ENCODE results near the gene VIM.

DNA sequence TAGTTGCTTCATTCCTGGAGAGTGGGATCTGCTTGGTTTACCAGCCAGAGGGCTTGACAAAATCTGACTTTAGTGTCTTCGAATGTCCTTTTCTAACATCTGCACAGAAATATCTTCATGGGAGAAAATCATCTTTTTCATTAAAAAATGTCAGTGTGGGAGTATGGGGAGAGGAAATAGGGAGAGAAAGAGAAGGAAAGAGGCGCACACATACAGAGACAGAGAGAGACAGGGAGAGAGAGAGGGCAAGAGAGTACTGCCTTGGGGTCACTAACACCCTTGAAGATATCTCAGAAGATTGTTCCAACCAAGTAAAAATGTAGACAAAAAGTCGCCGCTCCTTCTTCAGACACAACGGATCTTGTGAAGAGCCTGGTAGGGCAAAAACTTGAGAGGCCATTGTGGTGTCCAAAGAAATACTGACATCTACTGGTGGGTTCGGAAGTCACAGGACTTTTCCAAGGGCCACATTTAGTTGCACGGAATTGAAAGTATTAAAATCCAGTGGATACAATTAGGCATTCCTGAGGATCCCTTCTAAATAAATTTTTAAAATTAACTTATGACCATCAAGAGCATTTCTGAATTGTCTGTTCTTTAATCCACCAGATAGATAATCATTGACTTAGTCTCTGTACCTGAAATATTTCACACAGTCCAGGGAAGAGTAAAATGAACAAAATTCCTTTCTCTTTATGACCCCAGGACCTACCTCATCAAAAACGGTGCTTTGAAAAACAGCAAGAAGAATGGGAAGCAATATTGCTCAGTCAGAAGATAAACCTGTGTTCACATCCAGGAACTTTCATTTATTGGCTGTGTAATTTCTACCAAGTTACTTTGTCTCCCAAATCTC, 29.7 kb downstream of the VIM start:
- no peak for TF ChIP-seq POLR2AphosphoS5 (IDR thresholded peaks at IDR 0.05; ENCODE audit: low read depth, low read length)
- no peak for TF ChIP-seq FOXP2 (optimal IDR thresholded peaks at IDR 0.05; ENCODE audit: borderline replicate concordance, extremely low read depth, extremely low read length, insufficient read depth)
- TF ChIP-seq, protein P1, sequence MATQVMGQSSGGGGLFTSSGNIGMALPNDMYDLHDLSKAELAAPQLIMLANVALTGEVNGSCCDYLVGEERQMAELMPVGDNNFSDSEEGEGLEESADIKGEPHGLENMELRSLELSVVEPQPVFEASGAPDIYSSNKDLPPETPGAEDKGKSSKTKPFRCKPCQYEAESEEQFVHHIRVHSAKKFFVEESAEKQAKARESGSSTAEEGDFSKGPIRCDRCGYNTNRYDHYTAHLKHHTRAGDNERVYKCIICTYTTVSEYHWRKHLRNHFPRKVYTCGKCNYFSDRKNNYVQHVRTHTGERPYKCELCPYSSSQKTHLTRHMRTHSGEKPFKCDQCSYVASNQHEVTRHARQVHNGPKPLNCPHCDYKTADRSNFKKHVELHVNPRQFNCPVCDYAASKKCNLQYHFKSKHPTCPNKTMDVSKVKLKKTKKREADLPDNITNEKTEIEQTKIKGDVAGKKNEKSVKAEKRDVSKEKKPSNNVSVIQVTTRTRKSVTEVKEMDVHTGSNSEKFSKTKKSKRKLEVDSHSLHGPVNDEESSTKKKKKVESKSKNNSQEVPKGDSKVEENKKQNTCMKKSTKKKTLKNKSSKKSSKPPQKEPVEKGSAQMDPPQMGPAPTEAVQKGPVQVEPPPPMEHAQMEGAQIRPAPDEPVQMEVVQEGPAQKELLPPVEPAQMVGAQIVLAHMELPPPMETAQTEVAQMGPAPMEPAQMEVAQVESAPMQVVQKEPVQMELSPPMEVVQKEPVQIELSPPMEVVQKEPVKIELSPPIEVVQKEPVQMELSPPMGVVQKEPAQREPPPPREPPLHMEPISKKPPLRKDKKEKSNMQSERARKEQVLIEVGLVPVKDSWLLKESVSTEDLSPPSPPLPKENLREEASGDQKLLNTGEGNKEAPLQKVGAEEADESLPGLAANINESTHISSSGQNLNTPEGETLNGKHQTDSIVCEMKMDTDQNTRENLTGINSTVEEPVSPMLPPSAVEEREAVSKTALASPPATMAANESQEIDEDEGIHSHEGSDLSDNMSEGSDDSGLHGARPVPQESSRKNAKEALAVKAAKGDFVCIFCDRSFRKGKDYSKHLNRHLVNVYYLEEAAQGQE (IDR thresholded peaks at IDR 0.05; ENCODE audit: insufficient read depth in 1 of 2, low read depth in 2 of 2, low read length in 2 of 2) = no peak
- TF ChIP-seq SIN3A (IDR thresholded peaks at IDR 0.05; ENCODE audit: borderline replicate concordance, insufficient read depth, low read length) = no peak
- TF ChIP-seq TAF1 (IDR thresholded peaks at IDR 0.05; ENCODE audit: borderline replicate concordance, insufficient read depth, low read length) = no peak

Measured in PFSK-1 (cell line).